ENCODE results near the gene PKP4. TPM values are rescaled to one million over a fixed set of nuclear protein-coding genes. Genes with fewer than 3 reads are reported as not detected.

The PKP4 gene
- total RNA-seq, 1 experiment from 2014 or later: 52.0 TPM

GRCh38 chr2:158645299-158645698 lies 188.5 kb downstream of the PKP4 start:
- Histone ChIP-seq H2AK5ac (ENCODE audit: insufficient read length, low read length) (no peak overlapping the region), H3K9ac (ENCODE audit: extremely low read depth, insufficient read length, low read length) (no peak overlapping the region), H2BK120ac (ENCODE audit: low read depth, low read length, poor library complexity, severe bottlenecking) (no peak overlapping the region), H3K79me2 (ENCODE audit: insufficient read depth, low read length) (no peaks in the 10 kb centered on the region), H3K14ac (ENCODE audit: insufficient read depth, low read length) (no peak overlapping the region), H2BK20ac (ENCODE audit: low read depth, low read length, poor library complexity, severe bottlenecking) (no peak overlapping the region), H3K27me3 (ENCODE audit: insufficient read depth, low read length) (no peaks in the 10 kb centered on the region), H4K20me1 (ENCODE audit: control insufficient read depth, insufficient read depth, insufficient read length) (no peaks in the 10 kb centered on the region), H3K79me1 (ENCODE audit: insufficient read depth, low read depth, low read length, poor library complexity, severe bottlenecking) (no peaks in the 10 kb centered on the region), H2BK15ac (ENCODE audit: low read depth, low read length) (no peak overlapping the region), H4K8ac (replicated peaks; ENCODE audit: insufficient read length, low read depth, low read length) (no peak overlapping the region), H2BK12ac (ENCODE audit: insufficient read length, low read depth, low read length) (no peak overlapping the region), H3K56ac (ENCODE audit: insufficient read length, low read depth, low read length) (no peak overlapping the region), H3K18ac (ENCODE audit: insufficient read length, low read depth, low read length) (no peak overlapping the region), H3K27ac (ENCODE audit: insufficient read length, low read depth, low read length) (no peak overlapping the region), H4K5ac (ENCODE audit: insufficient read length, low read depth, low read length) (no peak overlapping the region), H3K4me1 (ENCODE audit: insufficient read depth, low read length) (no peaks in the 10 kb centered on the region), H4K91ac (ENCODE audit: insufficient read length, low read depth, low read length) (no peak overlapping the region), H3K23ac (ENCODE audit: insufficient read length, low read depth, low read length) (no peak overlapping the region), H3T11ph (ENCODE audit: low read length) (no peak overlapping the region), H3K9me3 (ENCODE audit: control insufficient read depth, low read depth, low read length) (no peaks in the 10 kb centered on the region), H3K4me2 (ENCODE audit: insufficient read depth, insufficient read length, low read length) (no peak overlapping the region), H2AFZ (ENCODE audit: low read length) (no peak overlapping the region), H2BK5ac (ENCODE audit: insufficient read length, low read length) (no peak overlapping the region), H3K4ac (ENCODE audit: low read depth, low read length) (no peak overlapping the region), H3K23me2 (ENCODE audit: insufficient read length, low read depth, low read length, poor library complexity, severe bottlenecking) (no peaks in the 10 kb centered on the region)
- Mint-ChIP-seq H3K4me3 (no peak overlapping the region), H3K4me1 (no peaks in the 10 kb centered on the region), H3K27me3 (ENCODE audit: low read depth) (no peaks in the 10 kb centered on the region), H3K36me3 (ENCODE audit: insufficient read depth in 1 of 3, low read depth in 3 of 3) (peaks cover 1 to 15% (median 9%) of the 10 kb centered on the region in 3 experiments; a peak in 5 of 7 replicates), H3K9me3 (no peaks in the 10 kb centered on the region), H3K27ac (peak overlapping the region in 2 of 3 experiments; percentile 28 to 71; a peak in 1 of 7 replicates)
- WGBS (ENCODE audit: extremely low coverage, insufficient read length, low lambda C conversion rate): no CpG with 5 or more reads among the region's 6 CpGs
- no peak for DNase-seq
- TF ChIP-seq CTCF (conservative IDR thresholded peaks at IDR 0.05): no peak
